Body of pancreas (tissue), 4 donors: ENCODE results near the gene REXO1. TPM values are rescaled to one million over a fixed set of nuclear protein-coding genes. Genes with fewer than 3 reads are reported as not detected.

Source experiments
- ATAC-seq: fragments of 150-250 bp; one replicate; pipeline ENCODE4 v1.9.1; 2016
- DNase-seq, 4 donors: peaks; one replicate each; pipeline ENCODE4 v3.0.0-alpha.2; 2019
- H3K27ac ChIP-seq, 4 donors: fragments of 200-600 bp; sonication (generic); 1 replicate in 3 of 4; 2 replicates in 1 of 4; pipeline versions ENCODE4 v1.5.1 to v1.6.1; 2016 to 2019; ENCODE audit warnings: mild to moderate bottlenecking in 1 of 4, mixed read lengths in 1 of 4, moderate library complexity in 1 of 4
- H3K27me3 ChIP-seq, 2 donors: fragments of 200-600 bp; sonication (generic); one replicate each; pipeline ENCODE4 v1.6.0; 2016; ENCODE audit warnings: mild to moderate bottlenecking in 1 of 2
- H3K36me3 ChIP-seq, 2 donors: fragments of 200-600 bp; sonication (generic); replicated peaks in 1 of 2; 2 replicates each; pipeline ENCODE4 v1.5.1; 2016; ENCODE audit warnings: low read depth in 2 of 2; ENCODE audit not compliant: insufficient read depth in 1 of 2
- H3K4me1 ChIP-seq: fragments of 200-600 bp; sonication (generic); one replicate; pipeline ENCODE4 v1.6.0; 2016
- H3K4me3 ChIP-seq, 2 donors: fragments of 200-600 bp; sonication (generic); 1 replicate in 1 of 2; 2 replicates in 1 of 2; pipeline ENCODE4 v1.5.1; 2016 to 2019
- H3K9me3 ChIP-seq, 3 donors: fragments of 200-600 bp; sonication (generic); 1 replicate in 2 of 3; 2 replicates in 1 of 3; pipeline ENCODE4 v1.5.1; 2016
- POLR2A ChIP-seq, 3 donors: fragments of 450-650 bp; IDR thresholded peaks; one replicate each; pipeline ENCODE4 v1.6.1; 2016; ENCODE audit warnings: antibody characterized with exemption in 3 of 3, mild to moderate bottlenecking in 2 of 3
- WGBS, 2 donors: methylation state at CpG; one replicate each; pipeline ENCODE4 v1.1.5; 2017; 5-methylcytosine and 5-hydroxymethylcytosine counted together
- intact Hi-C: fragments of 100-400 bp; cut with DNase I; formaldehyde crosslinking; loops from one replicate; pipeline ENCODE4 v1.15.1; 2023
- total RNA-seq, 2 donors: library from RNA; depleted of rRNA; stranded (reverse); fragments of >200 nt; gene quantifications; one replicate each; pipeline ENCODE4 v1.1.0, GENCODE V29; 2016
- TF ChIP-seq, protein P1 (sequence below), 7 experiments: fragments of 450-650 bp in 4 of 7; fragments of 200-600 bp in 3 of 7; sonication (generic) in 3 of 7; IDR thresholded peaks; one replicate each; pipeline ENCODE4 v1.5.1; 2016 to 2019; ENCODE audit warnings: antibody characterized with exemption in 7 of 7

Gene REXO1
- total RNA-seq, 2 donors from 2014 or later = 16.6 to 19.8 TPM

DNA sequence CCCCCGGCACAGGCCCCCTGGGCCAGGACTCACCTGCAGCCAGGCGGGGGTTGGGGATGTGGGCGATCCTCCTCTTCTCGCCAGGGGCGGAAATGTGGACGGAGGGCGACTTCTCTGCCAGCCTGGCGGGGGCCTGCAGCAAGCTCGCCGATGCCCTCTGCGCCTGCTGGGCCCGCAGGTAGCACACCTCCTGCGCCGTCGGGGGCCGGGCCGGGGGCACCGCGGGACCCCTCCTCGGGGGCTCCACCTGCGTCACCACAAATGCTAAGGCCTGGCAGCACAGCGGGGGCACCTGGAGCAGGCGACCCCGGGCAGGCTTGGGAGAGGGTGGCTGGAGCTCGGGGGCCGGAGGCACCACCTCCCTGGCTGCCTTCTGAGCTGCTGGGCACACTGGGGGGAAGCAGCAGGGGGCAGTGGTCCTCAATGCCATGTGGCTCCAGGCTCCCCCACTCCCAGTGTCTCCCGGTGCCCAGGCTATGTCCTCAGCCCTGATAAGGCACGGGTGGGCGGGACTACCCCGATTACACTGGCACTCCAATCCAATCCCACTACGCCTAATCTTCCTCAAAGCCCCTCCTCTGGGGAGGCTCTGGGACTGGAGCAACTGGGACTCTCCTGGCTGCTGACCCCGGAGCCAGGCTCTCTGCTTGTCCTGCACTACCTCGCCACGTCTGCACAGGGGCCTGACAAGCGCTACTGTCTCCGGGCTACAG is 24.6 kb downstream of the REXO1 start:
- H3K9me3 ChIP-seq = no peaks in the 10 kb centered on the region
- TF ChIP-seq, protein P1, sequence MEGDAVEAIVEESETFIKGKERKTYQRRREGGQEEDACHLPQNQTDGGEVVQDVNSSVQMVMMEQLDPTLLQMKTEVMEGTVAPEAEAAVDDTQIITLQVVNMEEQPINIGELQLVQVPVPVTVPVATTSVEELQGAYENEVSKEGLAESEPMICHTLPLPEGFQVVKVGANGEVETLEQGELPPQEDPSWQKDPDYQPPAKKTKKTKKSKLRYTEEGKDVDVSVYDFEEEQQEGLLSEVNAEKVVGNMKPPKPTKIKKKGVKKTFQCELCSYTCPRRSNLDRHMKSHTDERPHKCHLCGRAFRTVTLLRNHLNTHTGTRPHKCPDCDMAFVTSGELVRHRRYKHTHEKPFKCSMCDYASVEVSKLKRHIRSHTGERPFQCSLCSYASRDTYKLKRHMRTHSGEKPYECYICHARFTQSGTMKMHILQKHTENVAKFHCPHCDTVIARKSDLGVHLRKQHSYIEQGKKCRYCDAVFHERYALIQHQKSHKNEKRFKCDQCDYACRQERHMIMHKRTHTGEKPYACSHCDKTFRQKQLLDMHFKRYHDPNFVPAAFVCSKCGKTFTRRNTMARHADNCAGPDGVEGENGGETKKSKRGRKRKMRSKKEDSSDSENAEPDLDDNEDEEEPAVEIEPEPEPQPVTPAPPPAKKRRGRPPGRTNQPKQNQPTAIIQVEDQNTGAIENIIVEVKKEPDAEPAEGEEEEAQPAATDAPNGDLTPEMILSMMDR (IDR thresholded peaks at IDR 0.05) = no peak
- no peak for TF ChIP-seq POLR2A (IDR thresholded peaks at IDR 0.05)
- H3K27ac ChIP-seq = no peak overlapping the region
- WGBS, 2 donors = 88 to 89% methylated on average over 14 to 26 of the region's 36 CpGs
- H3K27me3 ChIP-seq = no peaks in the 10 kb centered on the region
- no peak for ATAC-seq
- H3K4me3 ChIP-seq = no peak overlapping the region
- H3K36me3 ChIP-seq = peaks cover 2 to 23% of the 10 kb centered on the region in 2 donors
- peaks cover 11% of the 10 kb centered on the region for H3K4me1 ChIP-seq
- no peak for DNase-seq
- intact Hi-C loops = no loop called here

DNA sequence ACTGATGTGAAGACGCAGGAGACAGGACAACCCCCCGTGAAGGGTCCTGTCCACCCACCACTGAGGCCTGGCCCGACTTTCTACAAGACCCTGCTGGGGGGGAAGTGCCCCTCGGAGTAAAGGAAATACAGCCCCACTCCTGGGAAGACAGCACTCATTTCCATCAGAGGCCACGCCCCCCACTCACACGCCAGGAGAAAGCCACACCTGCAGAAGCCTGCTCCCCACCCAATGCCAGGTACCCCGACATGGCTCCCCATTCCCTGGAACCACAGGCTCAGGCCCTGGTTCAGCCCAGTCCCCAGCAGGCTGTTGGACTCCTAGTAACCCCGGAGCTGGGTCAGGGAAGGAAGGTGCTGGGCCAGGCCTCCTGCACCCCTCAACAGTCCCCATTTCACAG is 25.3 kb downstream of the REXO1 start:
- Histone ChIP-seq H3K27ac (no peak overlapping the region), H3K27me3 (no peaks in the 10 kb centered on the region), H3K36me3 (peaks cover 8 to 30% of the 10 kb centered on the region in 2 donors), H3K4me1 (peaks cover 11% of the 10 kb centered on the region), H3K9me3 (no peaks in the 10 kb centered on the region), H3K4me3 (no peak overlapping the region)
- DNase-seq (no peak), ATAC-seq (no peak)
- TF ChIP-seq POLR2A (IDR thresholded peaks at IDR 0.05) = no peak
- TF ChIP-seq, protein P1 (IDR thresholded peaks at IDR 0.05) = no peak
- intact Hi-C loops = no loop called here
- 74 to 83% methylated on average over 4 to 7 of the region's 8 CpGs for WGBS, 2 donors

DNA sequence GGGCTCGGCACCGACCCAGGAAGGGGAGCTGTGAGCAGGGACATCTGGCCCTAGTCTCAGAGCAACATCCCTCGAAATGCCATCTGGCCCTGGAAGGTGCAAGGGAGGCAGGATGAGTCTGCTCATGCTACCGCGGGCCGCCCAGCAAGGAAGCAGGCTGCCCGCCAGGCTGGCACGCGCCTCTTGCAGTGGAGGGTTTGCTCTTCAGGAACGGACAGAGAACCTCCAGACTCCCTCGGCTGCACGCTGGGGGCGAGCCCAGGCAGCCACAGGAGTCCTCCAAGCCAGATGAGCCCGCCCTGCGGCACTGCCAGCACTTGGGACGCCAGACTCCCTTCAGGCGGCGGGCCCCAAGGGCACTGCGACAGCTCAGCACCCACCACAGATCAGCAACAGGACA is 26.1 kb downstream of the REXO1 start:
- Histone ChIP-seq H3K4me3 (no peak overlapping the region), H3K27me3 (no peaks in the 10 kb centered on the region), H3K27ac (no peak overlapping the region), H3K36me3 (peaks cover 13 to 37% of the 10 kb centered on the region in 2 donors), H3K4me1 (peaks cover 11% of the 10 kb centered on the region), H3K9me3 (no peaks in the 10 kb centered on the region)
- no peak for ATAC-seq
- intact Hi-C loops = no loop called here
- WGBS, 2 donors = 89 to 100% methylated on average over 2 to 19 of the region's 19 CpGs
- TF ChIP-seq POLR2A (IDR thresholded peaks at IDR 0.05) = no peak
- TF ChIP-seq, protein P1 (IDR thresholded peaks at IDR 0.05) = no peak
- no peak for DNase-seq

DNA sequence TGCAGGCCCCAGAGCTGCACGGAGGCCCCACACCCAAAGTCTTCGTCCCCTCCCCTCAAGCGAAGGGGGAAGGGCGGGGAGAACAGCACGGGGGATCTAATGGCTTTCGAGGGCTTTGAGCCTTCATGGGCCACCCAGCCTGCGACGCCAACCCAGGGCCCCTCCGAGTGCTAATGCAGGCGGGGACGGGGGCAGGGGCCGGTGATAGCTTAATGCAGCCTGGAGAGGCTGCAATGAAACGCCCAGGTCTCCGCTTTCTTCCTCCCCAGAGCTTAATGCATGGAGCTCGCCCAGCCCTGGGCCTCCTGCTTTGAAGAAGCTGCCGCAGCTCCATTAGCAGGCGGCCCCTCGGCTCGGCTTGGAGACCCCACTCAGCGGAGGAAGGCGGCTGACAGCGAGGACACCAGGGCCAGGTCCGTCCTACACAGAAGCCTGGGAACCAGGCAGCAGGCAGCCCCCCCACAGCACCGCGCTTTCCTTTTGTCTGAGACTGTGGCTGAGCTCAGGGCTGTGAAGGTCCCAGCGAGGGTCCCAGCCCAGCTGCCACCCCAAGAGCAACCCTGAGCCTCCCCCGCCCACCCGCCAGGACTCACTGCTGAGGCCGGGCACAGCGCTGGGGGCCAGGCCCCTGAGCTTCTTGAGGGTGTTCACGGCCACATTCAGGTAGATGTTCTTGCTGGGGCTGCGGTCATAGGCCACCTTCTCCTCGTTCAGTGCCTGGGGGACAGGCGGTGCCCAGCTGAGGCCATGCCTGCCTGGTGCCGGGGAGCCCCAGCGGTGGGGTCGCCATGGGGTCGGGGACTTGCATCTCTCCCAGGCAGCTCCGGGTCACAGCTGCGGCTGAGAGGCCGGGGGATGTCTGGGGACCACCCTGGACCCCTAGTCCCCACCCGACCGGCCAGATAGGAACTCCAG is 28.7 kb downstream of the REXO1 start:
- H3K4me3 ChIP-seq = no peak overlapping the region
- ATAC-seq (no peak), DNase-seq (no peak)
- H3K4me1 ChIP-seq = no peaks in the 10 kb centered on the region
- H3K27me3 ChIP-seq = no peaks in the 10 kb centered on the region
- H3K9me3 ChIP-seq = no peaks in the 10 kb centered on the region
- H3K36me3 ChIP-seq = peaks cover 20 to 51% of the 10 kb centered on the region in 2 donors
- TF ChIP-seq POLR2A (IDR thresholded peaks at IDR 0.05) = no peak
- TF ChIP-seq, protein P1 (IDR thresholded peaks at IDR 0.05) = no peak
- WGBS, 2 donors = 89 to 92% methylated on average over 9 to 27 of the region's 43 CpGs
- no peak overlapping the region for H3K27ac ChIP-seq
- intact Hi-C loops = no loop called here
